Left colon (tissue), 2 donors: ENCODE results near the gene ZNF438. TPM values are rescaled to one million over a fixed set of nuclear protein-coding genes. Genes with fewer than 3 reads are reported as not detected.
"Not testable (repeated sequence)": the region's sequence is repeated elsewhere in the genome, so short reads cannot be mapped to it uniquely, and the experiment has no call there.

Experiments
- ATAC-seq: fragments of 200-7000 bp; cut with Tn5 transposase; one replicate; pipeline ENCODE4 v1.9.1; 2020; ENCODE audit warnings: mild to moderate bottlenecking, moderate library complexity
- DNase-seq, 2 donors: peaks; one replicate each; pipeline ENCODE4 v3.0.0-alpha.2; 2020
- intact Hi-C, 2 donors: fragments of 100-400 bp; cut with DNase I in 1 of 2; cut with micrococcal nuclease in 1 of 2; formaldehyde crosslinking; loops; one replicate each; pipeline versions ENCODE4 v1.11.2 to v1.14.0; 2022; cut with DNase I, micrococcal nuclease
- total RNA-seq, 2 donors: library from RNA; stranded (reverse); fragmentation: NEBNext Ultra II Directional; extraction: Animal tissue kit (Norgen Biotek cat#: 25700); gene quantifications; one replicate each; pipeline ENCODE4 v1.2.1, GENCODE V29; 2021
- donor health status: DM: no; HTN: no; CAD: no.
- donor health status: DM: yes; HTN: yes; CAD: no.

Gene ZNF438
- total RNA-seq, 2 donors from 2014 or later: 3.8 to 6.5 TPM

DNA sequence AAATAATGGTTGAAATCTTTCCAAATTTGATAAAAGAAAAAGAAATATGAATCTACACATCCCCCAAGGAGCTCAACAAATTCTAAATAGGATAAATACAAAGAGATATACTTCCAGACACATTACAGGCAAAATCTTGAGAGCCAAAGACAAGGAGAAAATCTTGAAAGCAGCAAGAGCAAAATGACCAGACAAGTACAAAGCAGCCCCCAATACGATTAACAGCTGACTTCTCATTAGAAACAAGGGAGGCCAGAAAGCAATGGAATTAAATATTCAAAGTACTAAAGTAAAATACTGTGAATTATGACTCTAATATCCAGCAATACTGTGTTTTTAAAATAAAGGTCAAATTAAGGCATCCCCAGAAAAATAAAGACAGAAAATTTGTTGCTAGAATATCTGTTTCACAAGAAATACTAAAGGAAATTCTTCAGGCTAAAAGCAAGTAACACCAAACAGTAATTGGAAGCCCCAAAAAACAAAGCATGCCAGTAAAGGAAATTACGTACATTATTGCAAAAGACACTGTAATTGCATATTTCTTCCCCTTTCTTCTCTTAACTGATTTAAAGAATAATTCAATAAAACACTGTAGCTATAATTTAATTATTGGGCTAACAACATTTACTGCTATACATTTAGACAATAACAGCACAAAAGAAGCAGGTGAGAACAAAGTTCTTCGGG lies 36.4 kb downstream of the ZNF438 start:
- ATAC-seq (no peak), DNase-seq (no peak)
- intact Hi-C loops: no loop called here

DNA sequence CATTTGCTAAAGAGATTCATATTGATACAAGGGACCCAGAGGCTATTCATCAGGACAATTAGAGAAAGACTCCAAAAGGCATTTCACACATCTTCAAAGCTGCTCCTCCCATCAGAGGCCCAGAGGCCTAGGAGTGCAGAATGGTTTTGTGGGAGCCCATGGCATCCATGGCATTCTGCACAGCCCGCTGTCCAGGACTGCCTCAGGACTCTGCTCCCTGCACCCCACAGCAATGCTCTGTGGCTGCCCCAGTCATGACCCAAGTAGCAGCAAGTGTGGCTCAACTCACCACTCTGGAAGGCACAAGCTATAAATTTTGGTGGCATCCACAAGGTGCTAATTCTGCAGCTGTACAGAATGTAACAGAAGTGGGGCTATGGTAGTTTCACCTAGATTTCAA lies 38.5 kb downstream of the ZNF438 start:
- no peak for ATAC-seq
- DNase-seq: no peak
- intact Hi-C loops: no loop called here

GRCh38 chr10:30992681-30993080 lies 39.0 kb downstream of the ZNF438 start:
- DNase-seq (no peak), ATAC-seq (no peak)
- intact Hi-C loops: no loop called here

DNA sequence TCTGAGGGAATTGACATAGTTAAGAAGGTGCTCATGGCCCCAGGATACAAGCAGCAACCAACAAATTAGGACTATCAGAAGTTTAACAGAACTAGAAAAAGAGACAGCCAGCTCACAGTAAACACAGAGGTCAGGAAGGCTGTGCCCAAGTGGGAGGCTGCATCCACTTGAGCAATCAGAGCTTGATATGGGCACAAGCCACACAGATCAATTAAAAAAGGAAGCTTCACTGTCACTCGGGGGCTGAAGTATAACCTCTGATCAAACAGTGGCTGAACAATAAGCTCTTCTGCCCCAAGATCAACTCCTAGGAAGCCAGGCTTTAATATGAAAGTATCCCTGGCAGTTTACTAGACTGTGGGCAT lies 40.0 kb downstream of the ZNF438 start:
- DNase-seq: no peak
- intact Hi-C loops: no loop called here

DNA sequence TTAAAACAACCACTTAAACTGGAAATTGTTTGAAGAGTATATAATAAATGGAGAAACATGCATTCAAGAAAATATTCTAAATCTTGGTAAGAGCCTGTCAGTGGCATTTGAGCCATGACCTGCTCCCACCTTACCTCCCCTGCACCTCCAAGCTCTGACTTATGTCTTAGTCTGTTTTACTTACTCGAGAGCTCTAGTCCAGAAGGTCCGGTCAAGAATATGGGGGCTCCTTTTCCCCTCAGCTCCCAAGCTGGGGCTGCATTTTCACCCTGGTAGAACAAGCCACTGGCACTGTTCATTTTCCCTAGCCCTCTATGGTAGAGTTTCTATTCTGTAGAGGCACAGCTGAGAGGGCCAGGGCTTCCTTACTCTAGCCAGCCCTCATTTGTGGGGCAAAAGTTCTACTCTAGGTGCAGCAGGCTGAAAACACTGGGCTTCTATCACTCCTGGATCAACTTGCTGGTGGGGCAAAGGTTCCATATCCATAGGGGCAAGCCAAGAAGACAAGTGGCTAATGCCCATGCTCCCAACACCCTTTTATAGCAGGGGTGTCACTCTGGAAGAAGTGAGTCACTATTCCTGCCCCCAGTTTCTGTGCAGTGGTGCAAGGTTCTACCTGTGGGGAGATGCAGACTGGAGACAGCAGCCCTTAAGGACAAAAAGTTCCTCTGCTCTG lies 40.6 kb downstream of the ZNF438 start:
- no peak for ATAC-seq
- intact Hi-C loops: no loop called here
- no peak for DNase-seq

More for the DNA sequence above, 40.0 kb downstream of the ZNF438 start:
- no peak for ATAC-seq

GRCh38 chr10:30990351-30990750 lies 41.3 kb downstream of the ZNF438 start:
- DNase-seq (no peak), ATAC-seq (no peak)
- intact Hi-C loops: no loop called here

DNA sequence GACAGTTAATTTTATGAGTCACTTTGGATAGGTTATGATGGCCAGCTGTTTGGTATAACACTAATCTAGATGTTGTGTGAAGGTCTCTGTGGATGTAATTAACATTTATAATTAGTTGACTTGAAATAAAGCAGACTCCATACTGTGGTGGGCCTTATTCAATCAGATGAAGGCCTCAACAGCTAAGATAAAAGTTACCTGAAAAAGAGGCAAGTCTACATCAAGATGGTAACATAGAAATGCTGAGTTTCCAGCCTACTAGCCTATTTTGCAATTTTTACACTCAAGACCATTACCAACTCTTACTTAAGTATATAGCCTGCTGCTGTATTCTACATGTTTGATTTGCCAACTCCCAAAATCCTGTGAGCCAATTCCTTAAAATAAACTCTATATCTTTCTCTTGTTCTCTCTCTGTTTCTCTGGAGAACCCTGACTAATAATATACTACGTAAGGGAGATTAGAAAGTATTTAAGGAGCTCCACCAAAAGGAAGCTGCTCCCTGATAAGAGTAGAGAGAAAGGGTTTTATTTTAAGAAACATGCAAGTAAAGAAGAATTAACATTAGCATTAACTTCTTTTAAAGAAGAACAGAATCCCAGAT lies 42.7 kb downstream of the ZNF438 start:
- ATAC-seq (no peak), DNase-seq (no peak)
- intact Hi-C loops: no loop called here

DNA sequence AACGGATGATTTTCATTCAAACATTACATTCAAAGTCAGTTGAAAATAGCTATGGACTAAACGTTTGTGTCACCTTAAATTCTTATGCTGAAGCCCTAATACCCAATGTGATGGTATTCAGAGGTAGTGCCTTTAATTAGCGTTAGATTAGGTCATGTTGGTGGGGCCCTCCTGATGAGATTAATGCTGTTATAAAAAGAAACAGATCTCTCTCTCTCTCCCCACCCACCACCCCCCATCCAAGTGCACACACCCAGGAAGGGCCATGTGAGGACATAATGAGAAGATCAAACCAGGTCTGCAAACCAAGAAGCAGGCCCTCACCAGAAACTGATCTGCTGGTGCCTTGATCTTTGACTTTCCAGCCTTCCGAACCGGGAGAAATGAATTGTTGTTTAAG lies 44.2 kb downstream of the ZNF438 start:
- ATAC-seq (no peak), DNase-seq (no peak)
- intact Hi-C loops: no loop called here

DNA sequence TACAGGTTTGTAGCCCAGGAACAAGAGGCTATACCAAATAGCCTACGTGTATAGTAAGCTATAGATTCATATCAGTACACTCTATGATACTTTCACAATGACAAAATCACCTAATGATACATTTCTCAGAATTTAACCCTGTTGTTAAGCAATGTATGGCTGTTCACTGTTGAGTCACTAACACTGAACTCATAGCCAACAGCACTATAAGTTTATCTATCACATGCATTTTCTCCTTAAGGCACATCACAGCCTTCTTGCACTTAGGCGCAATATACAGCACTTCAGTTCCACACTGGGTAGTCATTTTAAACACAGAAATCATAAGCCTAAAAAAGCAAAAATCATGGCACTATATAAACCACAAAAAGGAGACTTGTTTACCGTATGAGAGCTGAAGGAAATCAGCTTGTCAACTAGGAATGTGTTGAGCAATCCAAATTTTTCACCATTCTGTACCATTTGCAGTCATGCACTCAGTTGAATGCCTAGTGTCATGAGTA lies 45.6 kb downstream of the ZNF438 start:
- DNase-seq (no peak), ATAC-seq (no peak)
- intact Hi-C loops: no loop called here

- intact Hi-C loops: no loop called here
- ATAC-seq (no peak), DNase-seq (no peak)
Observed at GRCh38 chr10:30985512-30985911, 46.2 kb downstream of the ZNF438 start.

- no peak for ATAC-seq
- intact Hi-C loops: no loop called here
- no peak for DNase-seq
Observed at GRCh38 chr10:30984563-30985328, 46.9 kb downstream of the ZNF438 start.

- intact Hi-C loops, DNase-seq, ATAC-seq: not testable (repeated sequence)
Observed at GRCh38 chr10:30983209-30983608, 48.5 kb downstream of the ZNF438 start.

DNA sequence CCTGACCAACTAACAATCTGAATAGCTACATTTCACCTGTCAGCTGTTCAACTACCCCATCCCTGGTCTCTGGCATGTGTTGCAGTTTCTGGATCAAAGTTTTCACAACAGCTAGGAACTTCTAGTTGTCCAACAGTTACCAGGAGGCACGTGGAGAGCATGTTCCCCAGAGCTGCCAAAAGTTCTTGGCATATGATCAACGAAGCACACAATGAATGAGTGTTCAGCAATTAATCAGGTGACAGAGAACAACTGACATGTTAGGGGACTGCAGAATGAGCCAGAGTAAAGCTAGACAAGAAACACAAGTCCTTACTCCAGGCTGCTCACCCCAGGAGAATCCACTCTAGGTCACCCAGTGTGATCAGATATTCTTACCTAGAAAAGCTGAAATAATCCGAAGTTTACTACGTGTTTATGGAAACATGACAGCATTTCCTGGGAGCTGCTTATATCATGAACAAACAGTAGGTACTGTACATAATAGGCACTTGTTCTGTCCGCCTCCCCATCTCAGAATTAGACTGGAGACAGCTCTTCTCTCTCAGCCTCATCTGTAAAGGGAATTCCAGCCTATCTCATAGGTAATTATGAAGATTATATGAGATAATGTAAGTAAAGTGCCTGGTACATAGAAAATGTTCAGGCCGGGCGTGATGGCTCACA lies 50.6 kb downstream of the ZNF438 start:
- DNase-seq: peak in 1 of 2 donors; percentile 56
- intact Hi-C loops: no loop called here
- ATAC-seq: peak; percentile 39

DNA sequence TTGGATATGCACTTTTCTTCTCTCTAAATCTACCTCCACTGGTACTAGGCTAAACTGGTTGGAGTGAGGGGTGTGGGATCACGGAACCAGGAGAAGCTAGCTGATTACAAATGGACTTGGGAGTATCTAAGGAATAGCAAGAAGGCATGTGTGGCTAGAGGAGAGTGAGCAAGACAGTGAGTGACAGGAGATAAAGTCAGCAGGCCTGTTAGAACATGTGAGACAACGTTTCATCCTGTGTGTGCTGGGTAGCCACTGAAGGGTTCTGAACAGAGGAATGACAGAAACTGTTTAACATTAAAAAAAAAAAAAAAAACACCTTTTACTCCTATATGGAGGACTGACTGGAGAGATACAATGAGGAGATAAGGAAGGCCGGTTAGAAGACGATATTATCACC lies 51.7 kb downstream of the ZNF438 start:
- ATAC-seq (no peak), DNase-seq (no peak)
- intact Hi-C loops: no loop called here

- intact Hi-C loops: no loop called here
- ATAC-seq (no peak), DNase-seq (no peak)
Observed at GRCh38 chr10:30978843-30979242, 52.8 kb downstream of the ZNF438 start.

GRCh38 chr10:30977385-30977784 lies 54.3 kb downstream of the ZNF438 start:
- intact Hi-C loops: no loop called here
- ATAC-seq: no peak
- no peak for DNase-seq

DNA sequence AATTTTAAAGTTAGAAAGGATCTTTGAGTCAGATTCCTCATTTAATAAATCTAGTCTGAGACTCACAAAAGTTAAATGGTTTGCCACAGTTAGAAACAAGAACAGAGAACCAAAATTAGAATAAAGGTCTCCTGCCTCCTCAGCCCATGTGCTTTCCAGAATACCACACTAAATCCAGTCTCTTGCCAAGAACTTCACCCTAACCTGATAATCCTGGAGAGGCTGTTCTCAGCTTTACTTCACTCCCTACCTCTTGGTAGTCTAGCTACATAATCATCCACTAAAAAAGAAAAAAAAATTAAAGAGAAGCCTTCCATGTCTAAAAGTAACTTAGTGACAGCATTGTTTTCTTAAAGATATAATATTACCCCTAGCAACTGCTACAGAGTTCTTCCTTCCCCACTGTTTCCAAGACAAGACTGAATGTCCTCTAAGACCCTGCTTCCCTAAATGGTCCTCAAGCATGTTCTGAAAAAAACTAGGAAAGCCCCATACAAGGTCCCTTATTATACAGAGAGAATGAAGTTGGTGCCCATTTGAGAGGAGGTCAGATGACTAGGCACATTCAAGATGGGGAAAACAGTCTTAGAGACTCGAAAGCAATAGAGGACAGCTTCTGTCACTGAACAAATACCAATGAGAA lies 56.8 kb downstream of the ZNF438 start:
- DNase-seq (no peak), ATAC-seq (no peak)
- intact Hi-C loops: no loop called here

DNA sequence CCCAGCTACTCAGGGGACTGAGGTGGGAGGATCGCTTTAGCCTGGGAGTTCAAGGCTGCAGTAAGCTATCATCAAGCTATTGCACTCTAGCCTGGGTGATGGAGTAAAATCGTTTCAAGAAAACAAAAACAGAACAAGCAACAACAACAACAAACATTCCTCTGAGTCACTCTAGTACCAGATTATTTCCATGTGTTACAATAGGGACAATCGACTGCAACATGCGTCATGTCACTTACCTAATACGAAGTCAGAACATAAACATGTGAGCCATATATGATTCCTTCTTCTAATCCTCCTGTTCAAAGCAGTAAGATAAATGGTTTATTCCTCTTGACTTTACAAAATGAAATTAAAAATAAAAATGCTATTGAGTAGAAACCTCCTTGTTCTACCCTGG lies 57.3 kb downstream of the ZNF438 start:
- intact Hi-C loops: no loop called here
- no peak for ATAC-seq
- DNase-seq: no peak

DNA sequence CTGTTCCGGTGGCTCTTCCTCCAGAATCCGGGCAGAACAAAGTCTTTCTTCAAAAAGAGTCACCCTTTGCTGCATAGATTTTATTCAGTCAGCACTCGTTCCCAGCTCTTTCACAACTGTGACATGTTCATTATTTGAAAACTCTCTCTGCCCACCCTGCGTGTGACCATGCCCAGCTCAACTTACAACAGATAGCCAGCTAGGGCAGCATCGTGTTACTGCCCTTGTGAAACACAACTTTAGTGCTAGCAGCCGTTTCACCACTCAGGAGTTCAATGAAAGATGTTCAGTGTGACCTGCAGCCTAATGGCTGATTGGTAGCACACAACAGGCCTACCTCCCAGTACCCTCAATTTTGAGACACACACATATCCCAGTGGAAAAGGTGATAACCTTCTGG lies 57.9 kb downstream of the ZNF438 start:
- intact Hi-C loops: no loop called here
- DNase-seq: no peak
- ATAC-seq: no peak
